KMS-11 (cell line): ENCODE results near the gene SRRM5.

Source experiments
- H2AFZ ChIP-seq: fragments of 200-600 bp; sonication (generic); 2 replicates; pipeline ENCODE4 v1.6.1; 2016; ENCODE audit warnings: antibody characterized with exemption, mixed run types, low read depth
- H3K27ac ChIP-seq: fragments of 200-600 bp; sonication (generic); 2 replicates; pipeline ENCODE4 v1.6.1; 2016; ENCODE audit warnings: mild to moderate bottlenecking, mixed run types
- H3K27me3 ChIP-seq: fragments of 200-600 bp; sonication (generic); 2 replicates; pipeline ENCODE4 v1.6.1; 2017; ENCODE audit warnings: mild to moderate bottlenecking, low read depth, mixed run types, moderate library complexity; ENCODE audit not compliant: insufficient read depth
- H3K36me3 ChIP-seq: fragments of 200-600 bp; sonication (generic); 2 replicates; pipeline ENCODE4 v1.6.1; 2017; ENCODE audit warnings: mild to moderate bottlenecking, mixed run types; ENCODE audit not compliant: insufficient read depth
- H3K4me1 ChIP-seq: fragments of 200-600 bp; sonication (generic); 2 replicates; pipeline ENCODE4 v1.6.1; 2016; ENCODE audit warnings: mild to moderate bottlenecking, low read depth, mixed run types; ENCODE audit not compliant: poor library complexity, severe bottlenecking
- H3K4me2 ChIP-seq: fragments of 200-600 bp; sonication (generic); 2 replicates; pipeline ENCODE4 v1.7.0; 2016; ENCODE audit warnings: mild to moderate bottlenecking, mixed run types
- H3K4me3 ChIP-seq: fragments of 200-600 bp; sonication (generic); IDR thresholded peaks from 2 replicates; pipeline ENCODE4 v1.6.1; 2017; ENCODE audit warnings: low read depth, low read length, mixed read lengths; ENCODE audit not compliant: insufficient read depth
- H3K79me2 ChIP-seq: fragments of 200-600 bp; sonication (generic); 2 replicates; pipeline ENCODE4 v1.6.1; 2016; ENCODE audit warnings: low read depth, mixed run types; ENCODE audit not compliant: insufficient read depth
- H3K9ac ChIP-seq: fragments of 200-600 bp; sonication (generic); 2 replicates; pipeline ENCODE4 v1.6.1; 2016; ENCODE audit warnings: mild to moderate bottlenecking, mixed run types
- H4K20me1 ChIP-seq: fragments of 200-600 bp; sonication (generic); 2 replicates; pipeline ENCODE4 v1.6.1; 2016; ENCODE audit warnings: mild to moderate bottlenecking, mixed run types; ENCODE audit not compliant: insufficient read depth
- CTCF ChIP-seq: fragments of 200-600 bp; sonication (generic); conservative IDR thresholded peaks from 2 replicates; pipeline ENCODE4 v1.6.1; 2017; ENCODE audit warnings: low read depth, mild to moderate bottlenecking, antibody characterized with exemption, low read length, moderate library complexity, mixed read lengths

Gene SRRM5

GRCh38 chr19:43605875-43606568, 5.9 kb upstream of the SRRM5 start:
- Histone ChIP-seq H3K79me2 (no peaks in the 10 kb centered on the region), H3K27me3 (no peaks in the 10 kb centered on the region), H3K36me3 (no peaks in the 10 kb centered on the region), H3K27ac (no peak overlapping the region), H3K9ac (no peak overlapping the region), H3K4me3 (no peak overlapping the region), H3K4me2 (no peak overlapping the region), H2AFZ (no peak overlapping the region), H4K20me1 (no peaks in the 10 kb centered on the region), H3K4me1 (no peaks in the 10 kb centered on the region)
- no peak for TF ChIP-seq CTCF

GRCh38 chr19:43606569-43607229, 5.2 kb upstream of the SRRM5 start:
- H3K4me3 ChIP-seq: no peak overlapping the region
- TF ChIP-seq CTCF: no peak
- no peak overlapping the region for H2AFZ ChIP-seq
- H3K79me2 ChIP-seq: no peaks in the 10 kb centered on the region
- no peak overlapping the region for H3K9ac ChIP-seq
- H4K20me1 ChIP-seq: no peaks in the 10 kb centered on the region
- no peaks in the 10 kb centered on the region for H3K4me1 ChIP-seq
- H3K4me2 ChIP-seq: no peak overlapping the region
- no peaks in the 10 kb centered on the region for H3K27me3 ChIP-seq
- H3K36me3 ChIP-seq: no peaks in the 10 kb centered on the region
- no peak overlapping the region for H3K27ac ChIP-seq

- Histone ChIP-seq H3K27ac (no peak overlapping the region), H3K4me2 (no peak overlapping the region), H3K79me2 (no peaks in the 10 kb centered on the region), H3K4me1 (no peaks in the 10 kb centered on the region), H3K9ac (no peak overlapping the region), H3K36me3 (no peaks in the 10 kb centered on the region; the same call in 1 of the 2 replicates), H3K4me3 (no peak overlapping the region), H4K20me1 (no peaks in the 10 kb centered on the region), H3K27me3 (no peaks in the 10 kb centered on the region), H2AFZ (no peak overlapping the region)
- no peak for TF ChIP-seq CTCF
These were observed 4.4 kb upstream of the SRRM5 start for GRCh38 chr19:43607238-43608205.

- H3K27ac ChIP-seq: no peak overlapping the region
- no peak overlapping the region for H2AFZ ChIP-seq
- no peaks in the 10 kb centered on the region; the same call in 1 of the 2 replicates for H3K36me3 ChIP-seq
- no peaks in the 10 kb centered on the region for H3K4me1 ChIP-seq
- H3K79me2 ChIP-seq: no peaks in the 10 kb centered on the region
- H3K9ac ChIP-seq: no peak overlapping the region
- no peak overlapping the region for H3K4me3 ChIP-seq
- H4K20me1 ChIP-seq: no peaks in the 10 kb centered on the region
- no peak for TF ChIP-seq CTCF
- no peak overlapping the region for H3K4me2 ChIP-seq
- H3K27me3 ChIP-seq: no peaks in the 10 kb centered on the region
These were observed 2.0 kb upstream of the SRRM5 start for GRCh38 chr19:43609872-43610271.
